GM23248 (cell line): ENCODE measurements around the gene KCNG2. TPM values are rescaled to one million over a fixed set of nuclear protein-coding genes. Genes with fewer than 3 reads are reported as not detected.

Source experiments
- DNase-seq: peaks from one replicate; pipeline ENCODE4 v3.0.0-alpha.2; 2015
- H2AFZ ChIP-seq: fragments of 200-600 bp; sonication (generic); 2 replicates; pipeline ENCODE4 v1.6.1; 2016; ENCODE audit warnings: antibody characterized with exemption
- H3F3A ChIP-seq: fragments of 200-600 bp; sonication (generic); 2 replicates; pipeline ENCODE4 v1.6.1; 2016; ENCODE audit warnings: mild to moderate bottlenecking, antibody characterized with exemption, mixed run types; ENCODE audit not compliant: insufficient read depth
- H3K27ac ChIP-seq: fragments of 200-600 bp; sonication (generic); 2 replicates; pipeline ENCODE4 v1.5.1; 2016; ENCODE audit warnings: mild to moderate bottlenecking
- H3K27me3 ChIP-seq: fragments of 200-600 bp; sonication (generic); replicated peaks from 2 replicates; pipeline ENCODE4 v1.6.1; 2016; ENCODE audit warnings: mild to moderate bottlenecking; ENCODE audit not compliant: insufficient read depth
- H3K36me3 ChIP-seq: fragments of 200-600 bp; sonication (generic); 2 replicates; pipeline ENCODE4 v1.6.1; 2016; ENCODE audit warnings: low read depth, mild to moderate bottlenecking
- H3K4me1 ChIP-seq: fragments of 200-600 bp; sonication (generic); 2 replicates; pipeline ENCODE4 v1.6.1; 2016; ENCODE audit warnings: mild to moderate bottlenecking; ENCODE audit not compliant: insufficient read depth
- H3K4me2 ChIP-seq: fragments of 200-600 bp; sonication (generic); one replicate; pipeline ENCODE4 v1.6.1; 2016; ENCODE audit warnings: mild to moderate bottlenecking; ENCODE audit not compliant: unreplicated experiment
- H3K4me3 ChIP-seq: fragments of 200-600 bp; sonication (generic); 2 replicates; pipeline ENCODE4 v1.5.1; 2016; ENCODE audit warnings: mild to moderate bottlenecking
- H3K79me2 ChIP-seq: fragments of 200-600 bp; sonication (generic); 2 replicates; pipeline ENCODE4 v1.6.1; 2016; ENCODE audit warnings: mild to moderate bottlenecking; ENCODE audit not compliant: insufficient read depth
- H3K9ac ChIP-seq: fragments of 200-600 bp; sonication (generic); 2 replicates; pipeline ENCODE4 v1.6.1; 2016; ENCODE audit warnings: mild to moderate bottlenecking
- H3K9me2 ChIP-seq: fragments of 200-600 bp; sonication (generic); 2 replicates; pipeline ENCODE4 v1.6.1; 2016; ENCODE audit warnings: mixed run types, mild to moderate bottlenecking, moderate library complexity; ENCODE audit not compliant: insufficient read depth
- H3K9me3 ChIP-seq: fragments of 200-600 bp; sonication (generic); one replicate; pipeline ENCODE4 v1.6.1; 2017; ENCODE audit warnings: low read depth
- H4K20me1 ChIP-seq: fragments of 200-600 bp; sonication (generic); 2 replicates; pipeline ENCODE4 v1.6.0; 2016; ENCODE audit not compliant: insufficient read depth
- EZH2 ChIP-seq: fragments of 200-600 bp; sonication (generic); IDR thresholded peaks from 2 replicates; pipeline ENCODE4 v1.6.1; 2018; ENCODE audit warnings: antibody characterized with exemption, mild to moderate bottlenecking; ENCODE audit not compliant: insufficient read depth, poor library complexity, severe bottlenecking
- EZH2phosphoT487 ChIP-seq: fragments of 200-600 bp; sonication (generic); IDR thresholded peaks from 2 replicates; pipeline ENCODE4 v1.6.1; 2018; ENCODE audit warnings: antibody characterized with exemption, moderate library complexity, mild to moderate bottlenecking, low read depth; ENCODE audit not compliant: insufficient read depth
- WGBS, 2 experiments: methylation state at CpG; one replicate each; pipeline ENCODE4 v1.1.6; 2015 to 2017; ENCODE audit warnings: low lambda C conversion rate in 2 of 2, low coverage in 1 of 2; ENCODE audit errors: missing lambda C conversion rate in 2 of 2; 5-methylcytosine and 5-hydroxymethylcytosine counted together
- in situ Hi-C: fragments of 300-500 bp; cut with MboI; formaldehyde crosslinking; loops from 2 replicates; pipeline ENCODE4 v1.15.0; 2020
- polyA plus RNA-seq: library from polyadenylated mRNA; unstranded; fragments of >200 nt; fragmentation: Nextera tagmentation; extraction: Ambion mirVana; gene quantifications from 2 replicates; pipeline ENCODE4 v1.2.1, GENCODE V29; 2016
- total RNA-seq: library from RNA; depleted of rRNA; stranded (reverse); fragments of >200 nt; shearing (Covaris generic); gene quantifications from 2 replicates; pipeline ENCODE4 v1.2.3, GENCODE V29; 2014

The KCNG2 gene
- total and polyA plus RNA-seq, 2 experiments from 2014 or later, result not detected

DNA sequence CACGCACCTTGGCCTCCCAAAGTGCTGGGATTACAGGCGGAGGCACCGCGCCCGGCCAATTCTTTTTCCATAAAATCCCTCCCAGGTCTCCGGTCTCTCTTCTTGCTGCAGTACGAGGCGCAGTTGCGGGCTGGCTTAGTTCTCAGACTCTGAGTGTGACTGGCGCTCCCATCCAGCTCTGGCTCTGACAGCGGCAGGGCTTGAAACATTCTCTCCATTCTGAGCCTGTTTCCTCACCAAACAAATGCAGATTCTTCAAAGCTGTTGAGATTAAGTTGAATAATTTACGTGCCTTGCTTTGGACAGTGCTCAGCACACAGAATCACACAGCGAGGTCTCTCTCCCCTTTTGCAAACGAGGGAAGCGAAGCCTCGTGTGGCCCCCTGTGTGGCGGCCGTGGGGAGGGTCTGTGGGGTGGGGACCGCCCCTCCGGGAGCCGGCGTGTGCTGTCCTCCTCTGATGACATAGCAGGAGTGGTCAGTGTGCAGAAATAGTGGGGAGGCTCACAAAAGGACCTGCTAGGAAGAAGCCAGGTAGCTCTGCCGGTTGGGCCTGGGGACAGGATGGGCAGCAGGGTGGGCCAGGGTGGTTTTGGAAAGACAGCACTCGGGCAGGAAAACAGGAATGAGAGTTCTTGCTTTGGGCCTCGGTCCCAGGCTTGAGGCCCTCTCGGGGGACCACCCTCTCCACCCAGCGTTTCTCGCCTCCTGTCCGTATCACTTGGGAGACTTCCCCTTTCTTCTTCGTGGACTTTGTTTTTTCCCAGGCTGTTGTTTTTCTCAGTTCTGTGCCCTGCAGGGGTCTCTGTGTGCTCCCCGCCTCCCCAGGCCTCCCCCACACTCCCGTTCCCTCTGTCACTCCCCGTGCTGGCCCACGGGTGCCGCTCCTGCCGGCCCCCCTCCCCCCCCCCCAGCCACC lies 75.0 kb downstream of the KCNG2 start:
- no peaks in the 10 kb centered on the region for H3K9me3 ChIP-seq
- no peak overlapping the region for H3K9ac ChIP-seq
- 28 to 30% methylated on average over 26 to 36 of the region's 36 CpGs for WGBS, 2 experiments
- H3K79me2 ChIP-seq, result no peaks in the 10 kb centered on the region
- peak; percentile 20 for DNase-seq
- in situ Hi-C loops, result no loop called here
- no peaks in the 10 kb centered on the region for H3F3A ChIP-seq
- H4K20me1 ChIP-seq, result no peaks in the 10 kb centered on the region
- TF ChIP-seq EZH2 (no peak), EZH2phosphoT487 (no peak)
- H3K27me3 ChIP-seq, result peaks cover 23% of the 10 kb centered on the region
- no peaks in the 10 kb centered on the region for H3K9me2 ChIP-seq
- H3K36me3 ChIP-seq, result no peaks in the 10 kb centered on the region
- H3K4me3 ChIP-seq, result no peak overlapping the region
- no peaks in the 10 kb centered on the region for H3K4me1 ChIP-seq
- H3K4me2 ChIP-seq, result no peak overlapping the region
- H2AFZ ChIP-seq, result no peak overlapping the region
- H3K27ac ChIP-seq, result no peak overlapping the region

- Histone ChIP-seq H3K9me3 (no peaks in the 10 kb centered on the region), H3K4me3 (no peak overlapping the region), H3K9ac (no peak overlapping the region), H3K4me1 (no peaks in the 10 kb centered on the region), H2AFZ (no peak overlapping the region), H3K36me3 (no peaks in the 10 kb centered on the region), H3K9me2 (no peaks in the 10 kb centered on the region), H3K4me2 (no peak overlapping the region), H3K27me3 (peaks cover 23% of the 10 kb centered on the region), H4K20me1 (no peaks in the 10 kb centered on the region), H3F3A (no peaks in the 10 kb centered on the region), H3K79me2 (no peaks in the 10 kb centered on the region), H3K27ac (no peak overlapping the region)
- TF ChIP-seq EZH2phosphoT487, result no peak
- no peak for TF ChIP-seq EZH2
- in situ Hi-C loops, result no loop called here
- 43 to 44% methylated on average over 34 of the region's 34 CpGs for WGBS, 2 experiments
- no peak for DNase-seq
These were observed 75.8 kb downstream of the KCNG2 start for GRCh38 chr18:79873449-79874110.

DNA sequence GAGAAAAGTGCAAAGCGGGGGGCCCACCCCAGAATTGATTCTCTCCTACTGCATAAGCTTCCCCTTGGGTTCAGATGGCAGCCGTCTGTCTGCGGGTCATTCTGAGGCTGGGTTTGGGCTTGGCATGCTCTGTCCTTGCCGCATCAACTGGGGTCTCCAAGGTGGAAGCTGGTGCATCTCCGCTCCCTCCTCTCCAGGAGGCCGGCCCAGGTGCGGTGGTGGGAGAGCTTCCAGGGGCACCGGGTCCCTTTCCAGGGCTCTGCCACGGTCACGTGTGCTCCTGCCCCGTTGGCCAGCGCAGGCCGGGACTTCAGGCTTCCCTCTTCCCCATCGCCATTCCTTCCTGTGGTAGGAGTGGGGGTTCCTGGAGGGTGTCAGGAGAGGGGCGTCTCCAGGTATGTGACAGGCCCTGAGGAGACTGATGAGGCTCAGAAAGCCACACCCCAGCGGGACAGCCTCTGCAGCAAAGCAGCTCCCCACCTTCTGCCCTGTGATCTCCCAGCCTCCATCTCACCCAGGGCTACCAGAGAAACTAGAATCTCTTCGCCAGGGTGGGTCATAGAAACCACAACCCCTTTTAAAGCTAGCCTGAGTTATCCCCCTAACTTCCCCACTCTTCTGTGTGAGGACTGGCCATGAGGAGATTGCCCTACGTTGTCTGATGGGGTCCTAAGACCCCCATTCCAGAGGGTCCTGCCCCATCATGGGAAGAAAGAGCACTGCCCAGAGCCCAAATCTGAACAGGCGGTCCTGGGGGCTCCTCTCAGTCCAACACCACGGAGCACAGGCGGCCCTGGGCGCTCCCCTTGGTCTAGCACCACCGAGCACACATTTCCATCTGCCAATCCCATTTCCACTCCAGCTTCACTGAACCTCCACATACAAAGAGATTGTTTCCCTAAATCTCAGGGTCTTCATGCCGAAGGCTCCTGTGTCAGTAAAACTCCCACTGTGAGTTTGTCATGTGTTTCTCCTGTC lies 77.1 kb downstream of the KCNG2 start:
- no peak for DNase-seq

DNA sequence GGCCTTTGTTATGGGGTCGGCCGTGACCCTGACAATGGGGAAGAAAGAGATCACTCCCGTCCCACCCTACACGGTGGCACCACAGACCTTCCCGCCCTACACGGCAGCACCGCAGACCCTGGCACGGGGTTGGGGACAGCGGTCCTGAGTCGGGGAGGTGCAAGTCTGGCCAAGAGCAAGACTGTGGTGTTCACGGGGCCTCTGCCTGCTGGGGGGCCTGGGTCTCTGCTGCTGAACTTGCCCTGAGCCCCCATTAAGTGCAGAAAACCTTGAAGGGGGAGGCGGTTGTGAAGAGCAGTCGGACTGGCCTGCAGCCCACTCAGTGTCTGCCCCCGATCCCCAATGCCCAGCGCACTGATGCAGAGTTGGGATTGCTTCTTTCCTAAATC lies 77.8 kb downstream of the KCNG2 start:
- in situ Hi-C loops, result no loop called here
- Histone ChIP-seq H4K20me1 (no peaks in the 10 kb centered on the region), H3K9me3 (no peaks in the 10 kb centered on the region), H3K79me2 (no peaks in the 10 kb centered on the region), H3K9me2 (no peaks in the 10 kb centered on the region), H3K4me2 (no peak overlapping the region), H2AFZ (no peak overlapping the region), H3F3A (no peaks in the 10 kb centered on the region), H3K4me3 (no peak overlapping the region), H3K27me3 (peaks cover 23% of the 10 kb centered on the region), H3K27ac (no peak overlapping the region), H3K36me3 (no peaks in the 10 kb centered on the region), H3K9ac (no peak overlapping the region), H3K4me1 (no peaks in the 10 kb centered on the region)
- no peak for DNase-seq
- 54 to 55% methylated on average over 13 to 15 of the region's 15 CpGs for WGBS, 2 experiments
- TF ChIP-seq EZH2 (no peak), EZH2phosphoT487 (no peak)

More for the DNA sequence above, 77.1 kb downstream of the KCNG2 start:
- Histone ChIP-seq H3F3A (no peaks in the 10 kb centered on the region), H3K9me3 (no peaks in the 10 kb centered on the region), H3K79me2 (no peaks in the 10 kb centered on the region), H3K4me1 (no peaks in the 10 kb centered on the region), H3K9me2 (no peaks in the 10 kb centered on the region), H2AFZ (no peak overlapping the region), H3K36me3 (no peaks in the 10 kb centered on the region), H3K4me3 (no peak overlapping the region), H3K4me2 (no peak overlapping the region), H4K20me1 (no peaks in the 10 kb centered on the region), H3K27ac (no peak overlapping the region), H3K9ac (no peak overlapping the region), H3K27me3 (peaks cover 23% of the 10 kb centered on the region)
- in situ Hi-C loops, result no loop called here
- TF ChIP-seq EZH2 (no peak), EZH2phosphoT487 (no peak)
- 53% methylated on average over 24 of the region's 24 CpGs for WGBS, 2 experiments
